Sciatic nerve (tissue), 2 donors: ENCODE measurements around the gene CAPN9. TPM values are rescaled to one million over a fixed set of nuclear protein-coding genes. Genes with fewer than 3 reads are reported as not detected.
A peak's percentile ranks its signal among the peaks of the same experiment; 100 is the strongest.
"Not testable (repeated sequence)": the region's sequence is repeated elsewhere in the genome, so short reads cannot be mapped to it uniquely, and the experiment has no call there.

Experiments
- ATAC-seq: fragments of 200-7000 bp; cut with Tn5 transposase; one replicate; pipeline ENCODE4 v1.9.1; 2020; ENCODE audit warnings: mild to moderate bottlenecking, moderate library complexity
- DNase-seq: peaks from one replicate; pipeline ENCODE4 v3.0.0-alpha.2; 2020; ENCODE audit warnings: low spot score
- intact Hi-C: fragments of 100-400 bp; cut with DNase I; formaldehyde crosslinking; loops from one replicate; pipeline ENCODE4 v1.14.2; 2022
- total RNA-seq: library from RNA; stranded (reverse); fragmentation: NEBNext Ultra II Directional; extraction: Animal tissue kit (Norgen Biotek cat#: 25700); gene quantifications from one replicate; pipeline ENCODE4 v1.2.1, GENCODE V29; 2021
- donor health status: DM: no; HTN: no; CAD: no.
- donor health status: DM: no; HTN: no; CAD: no.

The CAPN9 gene
- total RNA-seq, 1 donor from 2014 or later = 0.13 TPM

GRCh38 chr1:230763927-230764591 lies 16.9 kb downstream of the CAPN9 start:
- no peak for DNase-seq
- intact Hi-C loops = no loop called here
- no peak for ATAC-seq

GRCh38 chr1:230766318-230766717 lies 19.1 kb downstream of the CAPN9 start:
- no peak for DNase-seq
- intact Hi-C loops = no loop called here
- ATAC-seq = no peak

GRCh38 chr1:230767859-230768612 lies 20.8 kb downstream of the CAPN9 start:
- DNase-seq, ATAC-seq, intact Hi-C loops: not testable (repeated sequence)

GRCh38 chr1:230768903-230769570 lies 21.8 kb downstream of the CAPN9 start:
- intact Hi-C loops = no loop called here
- ATAC-seq (peak; percentile 52), DNase-seq (no peak)

GRCh38 chr1:230770317-230770716 lies 23.1 kb downstream of the CAPN9 start:
- ATAC-seq (no peak), DNase-seq (no peak)
- intact Hi-C loops = no loop called here

- DNase-seq = no peak
- intact Hi-C loops = no loop called here
- no peak for ATAC-seq
These were observed 24.7 kb downstream of the CAPN9 start for GRCh38 chr1:230771773-230772354.

GRCh38 chr1:230772457-230773395 lies 25.5 kb downstream of the CAPN9 start:
- DNase-seq = peak; percentile 66
- peak; percentile 94 for ATAC-seq
- intact Hi-C loops = no loop called here

GRCh38 chr1:230773396-230774033 lies 26.3 kb downstream of the CAPN9 start:
- ATAC-seq (peak; percentile 29), DNase-seq (no peak)
- intact Hi-C loops = no loop called here

GRCh38 chr1:230778916-230779590 lies 31.9 kb downstream of the CAPN9 start:
- DNase-seq (no peak), ATAC-seq (no peak)
- intact Hi-C loops = no loop called here

GRCh38 chr1:230781131-230781530 lies 33.9 kb downstream of the CAPN9 start:
- intact Hi-C loops = loop anchor here (1.0 kb wide), 1 partner anchor 41 kb away; no protein-coding TSS in a partner anchor
- ATAC-seq (no peak), DNase-seq (no peak)

- intact Hi-C loops = loop anchor here (1.0 kb wide), 1 partner anchor 41 kb away; no protein-coding TSS in a partner anchor
- no peak for DNase-seq
- no peak for ATAC-seq
These were observed 34.4 kb downstream of the CAPN9 start for GRCh38 chr1:230781594-230781993.

- no peak for ATAC-seq
- DNase-seq = no peak
- intact Hi-C loops = no loop called here
These were observed 37.0 kb downstream of the CAPN9 start for GRCh38 chr1:230784163-230784562.

GRCh38 chr1:230785636-230786384 lies 38.6 kb downstream of the CAPN9 start:
- no peak for ATAC-seq
- intact Hi-C loops = no loop called here
- DNase-seq = no peak

- DNase-seq (no peak), ATAC-seq (no peak)
- intact Hi-C loops = no loop called here
These were observed 39.2 kb downstream of the CAPN9 start for GRCh38 chr1:230786385-230786753.

- ATAC-seq (no peak), DNase-seq (no peak)
- intact Hi-C loops = no loop called here
These were observed 40.3 kb downstream of the CAPN9 start for GRCh38 chr1:230787471-230787870.

GRCh38 chr1:230788561-230789275 lies 41.5 kb downstream of the CAPN9 start:
- ATAC-seq = no peak

More at GRCh38 chr1:230788561-230789275, 41.5 kb downstream of the CAPN9 start:
- no peak for DNase-seq
- intact Hi-C loops = no loop called here
